ENCODE data around the gene TRIP13. TPM values are rescaled to one million over a fixed set of nuclear protein-coding genes. Genes with fewer than 3 reads are reported as not detected.

TRIP13 gene
- total and polyA plus RNA-seq, 2 of the 13 experiments (the other 11 are each of a cell fraction or from before 2014, with no cell fraction given), result 13.5 to 33.0 TPM

DNA sequence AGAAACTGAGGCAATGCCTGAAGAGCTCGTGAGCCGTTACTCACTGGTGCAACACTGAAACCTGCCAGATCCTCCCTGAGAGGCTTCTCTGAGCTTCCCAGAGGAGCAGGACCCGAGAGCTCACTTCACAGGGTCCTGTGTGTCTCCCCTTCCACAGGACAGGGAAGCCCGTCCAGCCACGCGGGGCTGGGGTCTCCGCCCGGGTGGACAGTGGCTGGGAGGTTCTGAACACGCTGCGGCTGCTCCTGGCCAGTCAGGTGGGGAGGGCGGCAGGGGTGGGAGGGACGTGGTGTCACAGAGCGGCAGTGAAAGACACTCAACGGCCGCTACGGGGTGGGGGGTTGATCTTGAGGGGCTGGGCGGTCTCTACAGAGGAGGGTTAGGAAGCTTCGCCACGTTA is 41.6 kb upstream of the TRIP13 start:
- Histone ChIP-seq H3K27me3 (ENCODE audit: control insufficient read depth in 1 of 2, insufficient read depth in 2 of 2, low read length in 2 of 2) (peaks cover 1 to 17% of the 10 kb centered on the region in 2 experiments; a peak in 3 of 5 replicates), H3K9ac (ENCODE audit: insufficient read depth, low read depth, low read length) (peak overlapping the region; percentile 63), H3K9me3 (ENCODE audit: low read length) (no peaks in the 10 kb centered on the region), H3K27ac (ENCODE audit: extremely low read length, insufficient read depth, low read length) (peak overlapping the region; percentile 4), H3K36me3 (replicated peaks in 1 of 2; ENCODE audit: control insufficient read depth in 1 of 2, insufficient read depth in 2 of 2, low read length in 2 of 2) (no peaks in the 10 kb centered on the region), H3K4me2 (ENCODE audit: low read depth, low read length) (peak overlapping the region; percentile 89), H3K79me2 (ENCODE audit: insufficient read depth, low read length) (no peaks in the 10 kb centered on the region), H2AFZ (ENCODE audit: low read length) (no peak overlapping the region), H4K20me1 (ENCODE audit: insufficient read depth, low read length) (peaks cover 2% of the 10 kb centered on the region; the same call in 1 of the 2 replicates), H3K4me1 (ENCODE audit: insufficient read depth, low read length) (peaks cover 39% of the 10 kb centered on the region), H3K4me3 (replicated peaks in 1 of 3; ENCODE audit: insufficient read depth in 1 of 3, low read depth in 2 of 3, low read length in 3 of 3) (peak overlapping the region; percentile 25 to 71 (median 31); a peak in 5 of 6 replicates)
- BruUV-seq (replicated peaks), result no TSS peak
- ATAC-seq (no peak), DNase-seq (ENCODE audit: low spot score) (no peak), FAIRE-seq (no peak)
- ChIA-PET POLR2A (no interaction called here), CTCF (ENCODE audit: low intra/inter-chr PET ratio, low total read pairs) (no interaction called here)
- intact Hi-C loops (cut with micrococcal nuclease; ENCODE audit: unreplicated experiment), result loop anchor here (5.0 kb wide), 1 partner anchor 41 kb away; the partner anchor contains the start of genes BRD9 and TRIP13
- TF ChIP-seq ZSCAN9 (CRISPR knock-in tag; IDR thresholded peaks at IDR 0.05; ENCODE audit: borderline replicate concordance), result no peak
- TF ChIP-seq THRA (CRISPR knock-in tag; IDR thresholded peaks at IDR 0.05; ENCODE audit: borderline replicate concordance), result no peak
- peak; percentile 37; the same call in 1 of the 2 replicates for TF ChIP-seq ZFP91 (CRISPR knock-in tag; IDR thresholded peaks at IDR 0.05; ENCODE audit: borderline replicate concordance)
- TF ChIP-seq ZBTB1 (CRISPR knock-in tag; IDR thresholded peaks at IDR 0.05; ENCODE audit: borderline replicate concordance), result no peak
- no peak for TF ChIP-seq MXD4 (CRISPR knock-in tag; IDR thresholded peaks at IDR 0.05)
- TF ChIP-seq FOXK2 (IDR thresholded peaks at IDR 0.05), result no peak
- TF ChIP-seq RERE (CRISPR knock-in tag; IDR thresholded peaks at IDR 0.05; ENCODE audit: low read depth), result no peak
- no peak for TF ChIP-seq ZNF549 (CRISPR knock-in tag; IDR thresholded peaks at IDR 0.05)
- TF ChIP-seq HCFC1 (IDR thresholded peaks at IDR 0.05; ENCODE audit: low read depth, low read length), result no peak
- in situ Hi-C loops (cut with HindIII; ENCODE audit: extremely low pct_ligation_motif_present, low pct_unique_long_range_greater_than_20kb), result no loop called here
- WGBS (ENCODE audit: low lambda C conversion rate), result 14% methylated on average over 10 of the region's 19 CpGs

All from HepG2 (cell line).